HepG2 (cell line): Measurements from ENCODE around the gene CCDC85C. TPM values are rescaled to one million over a fixed set of nuclear protein-coding genes. Genes with fewer than 3 reads are reported as not detected.

ENCODE experiments used
- AGO2 ChIP-seq: fragments of 200-400 bp; formaldehyde crosslinking; optimal IDR thresholded peaks from 2 replicates; pipeline ENCODE3; 2017; ENCODE audit warnings: mild to moderate bottlenecking, low read depth, low read length, moderate library complexity
- GLMP ChIP-seq: sonication (generic); formaldehyde crosslinking; IDR thresholded peaks from 2 replicates; pipeline ENCODE4 v1.9.0; 2021; ENCODE audit warnings: missing genetic modification reagents, mild to moderate bottlenecking, borderline replicate concordance
- HINFP ChIP-seq: sonication (generic); formaldehyde crosslinking; IDR thresholded peaks from 2 replicates; pipeline ENCODE4 v1.4.0; 2020; ENCODE audit warnings: low read depth, mild to moderate bottlenecking, missing genetic modification reagents
- IKZF5 ChIP-seq: IDR thresholded peaks from 2 replicates; pipeline ENCODE4 v1.6.1; 2018; ENCODE audit warnings: missing genetic modification reagents, mild to moderate bottlenecking, missing compliant biosample characterization
- KDM2A ChIP-seq: sonication (generic); formaldehyde crosslinking; IDR thresholded peaks from 2 replicates; pipeline ENCODE4 v1.4.0; 2020; ENCODE audit warnings: low read depth, missing genetic modification reagents, borderline replicate concordance
- SKIL ChIP-seq: sonication (generic); formaldehyde crosslinking; IDR thresholded peaks from 2 replicates; pipeline ENCODE4 v1.8.0; 2022; ENCODE audit warnings: missing genetic modification reagents, mild to moderate bottlenecking, moderate library complexity, borderline replicate concordance
- ZBTB37 ChIP-seq: sonication (generic); formaldehyde crosslinking; IDR thresholded peaks from 2 replicates; pipeline ENCODE4 v1.4.0; 2020; ENCODE audit warnings: mild to moderate bottlenecking, missing genetic modification reagents
- ZNF142 ChIP-seq: sonication (generic); formaldehyde crosslinking; IDR thresholded peaks from 2 replicates; pipeline ENCODE4 v1.4.0; 2020; ENCODE audit warnings: missing genetic modification reagents
- ZNF563 ChIP-seq: sonication (generic); formaldehyde crosslinking; IDR thresholded peaks from 2 replicates; pipeline ENCODE4 v1.8.0; 2022; ENCODE audit warnings: mild to moderate bottlenecking, moderate library complexity, missing genetic modification reagents
- ZNF878 ChIP-seq: sonication (generic); formaldehyde crosslinking; IDR thresholded peaks from 2 replicates; pipeline ENCODE4 v1.8.1; 2023; ENCODE audit warnings: mild to moderate bottlenecking, missing genetic modification reagents, moderate library complexity
- polyA plus RNA-seq, 8 experiments: library from polyadenylated mRNA; depleted of rRNA in 3 of 8; stranded (reverse) in 7 of 8; unstranded in 1 of 8; fragments of >200 nt; fragmentation: Illumina TruSeq in 4 of 8; extraction: Trizol in 4 of 8; gene quantifications; 2 replicates each; pipeline versions ENCODE4 v1.2.1 to v1.2.3, GENCODE V29; 2011 to 2016; ENCODE audit warnings: low read depth in 4 of 8, missing spikeins in 1 of 8, mixed read lengths in 1 of 8; ENCODE audit not compliant: insufficient read depth in 1 of 8
- total RNA-seq, 5 experiments: library from RNA; depleted of rRNA; stranded (reverse); fragments of >200 nt; fragmentation: Illumina TruSeq; extraction: Trizol; gene quantifications; 2 replicates each; pipeline ENCODE4 v1.2.3, GENCODE V29; 2016; ENCODE audit warnings: low read depth in 1 of 5

Gene CCDC85C
- total and polyA plus RNA-seq, 2 of the 13 experiments (the other 11 are each of a cell fraction or from before 2014, with no cell fraction given): 18.8 to 43.8 TPM

- TF ChIP-seq ZNF142 (CRISPR knock-in tag): no peak
- peak; percentile 86 for TF ChIP-seq SKIL (CRISPR knock-in tag)
- peak; percentile 89 for TF ChIP-seq ZNF878 (CRISPR knock-in tag)
- TF ChIP-seq ZBTB37 (CRISPR knock-in tag): 0 out of 2 replicates have a peak, but pooled peaks have one; percentile 72
- no peak for TF ChIP-seq GLMP (CRISPR knock-in tag)
- TF ChIP-seq AGO2: no peak
- peak; percentile 39; the same call in 1 of the 2 replicates for TF ChIP-seq ZNF563 (CRISPR knock-in tag)
- TF ChIP-seq HINFP (CRISPR knock-in tag): peak; percentile 91
- peak; percentile 97; the same call in 1 of the 2 replicates for TF ChIP-seq IKZF5 (CRISPR knock-in tag)
- peak; percentile 89; the same call in 1 of the 2 replicates for TF ChIP-seq KDM2A
Observed at GRCh38 chr14:99552572-99553216, 51.3 kb downstream of the CCDC85C start (continued).
